Calu3 (cell line): ENCODE measurements around the gene NTNG1. TPM values are rescaled to one million over a fixed set of nuclear protein-coding genes. Genes with fewer than 3 reads are reported as not detected.

Experiments used
- BruUV-seq: library from RNA; stranded (reverse); fragments of 400-500 nt; replicated peaks from 2 replicates; lab custom pipeline; 2021; lab: Mats Ljungman, UMichigan
- CTCF ChIA-PET: fragments of 300-600 bp; sonication (Branson Sonifier 250); formaldehyde crosslinking; loops from one replicate; lab custom pipeline; 2022; ENCODE audit warnings: antibody characterized with exemption; lab: Charles Lee
- DNase-seq: peaks from one replicate; pipeline ENCODE4 v3.0.0; 2022
- H3K27ac Mint-ChIP-seq: one replicate; pipeline ENCODE4 v1.8.0; 2022; ENCODE audit warnings: mixed read lengths; ENCODE audit not compliant: unreplicated experiment
- H3K27me3 Mint-ChIP-seq: one replicate; pipeline ENCODE4 v1.8.0; 2022; ENCODE audit warnings: mixed read lengths; ENCODE audit not compliant: unreplicated experiment
- H3K36me3 Mint-ChIP-seq: one replicate; pipeline ENCODE4 v1.8.0; 2022; ENCODE audit warnings: mild to moderate bottlenecking, moderate library complexity, mixed read lengths; ENCODE audit not compliant: insufficient read depth, unreplicated experiment
- H3K4me1 Mint-ChIP-seq: one replicate; pipeline ENCODE4 v1.8.0; 2022; ENCODE audit warnings: mild to moderate bottlenecking, low read depth, mixed read lengths; ENCODE audit not compliant: unreplicated experiment
- H3K4me3 Mint-ChIP-seq: one replicate; pipeline ENCODE4 v1.8.0; 2022; ENCODE audit warnings: mild to moderate bottlenecking, low read depth, moderate library complexity, mixed read lengths; ENCODE audit not compliant: unreplicated experiment
- H3K9me3 Mint-ChIP-seq: one replicate; pipeline ENCODE4 v1.8.0; 2022; ENCODE audit warnings: low read depth, mixed read lengths; ENCODE audit not compliant: unreplicated experiment
- intact Hi-C: fragments of 100-400 bp; cut with micrococcal nuclease; formaldehyde crosslinking; loops from one replicate; pipeline ENCODE4 v1.10.0; 2022; ENCODE audit not compliant: unreplicated experiment
- total RNA-seq: library from RNA; stranded (reverse); gene quantifications from 2 replicates; pipeline ENCODE4 v1.2.3, GENCODE V29; 2022
- TF ChIP-seq, protein P1 (sequence below): fragments of 200-600 bp; IDR thresholded peaks from one replicate; pipeline ENCODE4 v1.8.0; 2022; ENCODE audit warnings: antibody characterized with exemption; ENCODE audit not compliant: unreplicated experiment

The NTNG1 gene
- total RNA-seq, 1 experiment from 2014 or later: 2.6 TPM

DNA sequence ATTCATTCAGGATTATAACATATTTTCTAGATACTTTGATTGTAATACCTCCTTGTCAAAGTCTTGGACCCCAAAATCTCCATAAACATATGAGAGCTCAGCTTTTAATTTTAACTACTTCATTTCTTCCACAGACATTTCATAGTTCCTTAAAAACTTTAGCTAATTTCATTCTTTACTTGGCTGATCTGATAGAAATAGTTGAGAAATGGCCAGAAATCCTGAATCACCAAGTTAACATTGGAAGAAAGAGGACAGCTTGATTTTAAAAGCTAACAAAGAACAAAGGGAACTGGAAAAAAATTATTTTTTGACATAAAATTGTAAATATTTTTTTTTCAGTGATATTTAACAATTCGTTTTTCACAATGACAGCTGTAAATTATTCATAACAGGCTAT, 216.5 kb downstream of the NTNG1 start:
- CTCF ChIA-PET: no interaction called here
- no peak overlapping the region for H3K4me3 Mint-ChIP-seq
- TF ChIP-seq, protein P1, sequence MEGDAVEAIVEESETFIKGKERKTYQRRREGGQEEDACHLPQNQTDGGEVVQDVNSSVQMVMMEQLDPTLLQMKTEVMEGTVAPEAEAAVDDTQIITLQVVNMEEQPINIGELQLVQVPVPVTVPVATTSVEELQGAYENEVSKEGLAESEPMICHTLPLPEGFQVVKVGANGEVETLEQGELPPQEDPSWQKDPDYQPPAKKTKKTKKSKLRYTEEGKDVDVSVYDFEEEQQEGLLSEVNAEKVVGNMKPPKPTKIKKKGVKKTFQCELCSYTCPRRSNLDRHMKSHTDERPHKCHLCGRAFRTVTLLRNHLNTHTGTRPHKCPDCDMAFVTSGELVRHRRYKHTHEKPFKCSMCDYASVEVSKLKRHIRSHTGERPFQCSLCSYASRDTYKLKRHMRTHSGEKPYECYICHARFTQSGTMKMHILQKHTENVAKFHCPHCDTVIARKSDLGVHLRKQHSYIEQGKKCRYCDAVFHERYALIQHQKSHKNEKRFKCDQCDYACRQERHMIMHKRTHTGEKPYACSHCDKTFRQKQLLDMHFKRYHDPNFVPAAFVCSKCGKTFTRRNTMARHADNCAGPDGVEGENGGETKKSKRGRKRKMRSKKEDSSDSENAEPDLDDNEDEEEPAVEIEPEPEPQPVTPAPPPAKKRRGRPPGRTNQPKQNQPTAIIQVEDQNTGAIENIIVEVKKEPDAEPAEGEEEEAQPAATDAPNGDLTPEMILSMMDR: no peak
- peaks cover 2% of the 10 kb centered on the region for H3K9me3 Mint-ChIP-seq
- no peaks in the 10 kb centered on the region for H3K36me3 Mint-ChIP-seq
- no peaks in the 10 kb centered on the region for H3K4me1 Mint-ChIP-seq
- H3K27ac Mint-ChIP-seq: no peak overlapping the region
- no TSS peak for BruUV-seq
- no peak for DNase-seq
- intact Hi-C loops: no loop called here
- H3K27me3 Mint-ChIP-seq: no peaks in the 10 kb centered on the region

DNA sequence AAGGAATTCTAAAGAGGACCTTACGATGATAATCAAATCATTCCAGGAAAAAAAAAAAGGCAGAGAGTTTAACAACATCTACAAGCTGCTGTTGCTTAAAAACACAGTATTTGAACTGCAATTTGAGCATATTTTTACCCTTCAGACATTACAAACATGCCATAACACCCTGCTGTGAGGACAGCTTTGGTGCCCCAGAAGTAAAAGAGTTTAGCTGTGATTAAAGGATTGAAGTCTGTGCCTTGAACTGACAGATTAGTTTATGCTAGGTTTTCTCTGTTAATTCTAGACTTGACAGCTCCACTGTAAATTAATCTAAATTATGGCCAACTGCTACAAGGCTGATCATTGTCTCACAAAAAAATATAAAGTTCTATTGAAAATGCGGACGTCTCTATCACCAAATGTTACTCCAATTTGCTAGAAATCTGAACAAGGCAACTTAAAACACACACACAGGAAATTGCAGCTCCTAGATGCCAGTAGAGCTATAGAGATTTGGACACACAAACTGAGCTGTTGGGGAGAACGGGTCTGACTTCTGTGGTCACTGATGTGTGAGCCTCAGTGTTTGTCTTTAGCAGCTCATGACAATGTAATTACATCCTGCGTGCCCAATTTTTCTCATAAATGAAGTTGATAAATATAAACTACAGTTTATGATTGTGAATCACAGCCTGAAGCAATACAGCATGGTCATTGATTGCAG, 217.9 kb downstream of the NTNG1 start:
- Mint-ChIP-seq H3K27me3 (no peaks in the 10 kb centered on the region), H3K36me3 (no peaks in the 10 kb centered on the region), H3K4me1 (no peaks in the 10 kb centered on the region), H3K9me3 (no peaks in the 10 kb centered on the region), H3K4me3 (no peak overlapping the region), H3K27ac (no peak overlapping the region)
- CTCF ChIA-PET: no interaction called here
- BruUV-seq: no TSS peak
- TF ChIP-seq, protein P1: no peak
- no peak for DNase-seq
- intact Hi-C loops: no loop called here

DNA sequence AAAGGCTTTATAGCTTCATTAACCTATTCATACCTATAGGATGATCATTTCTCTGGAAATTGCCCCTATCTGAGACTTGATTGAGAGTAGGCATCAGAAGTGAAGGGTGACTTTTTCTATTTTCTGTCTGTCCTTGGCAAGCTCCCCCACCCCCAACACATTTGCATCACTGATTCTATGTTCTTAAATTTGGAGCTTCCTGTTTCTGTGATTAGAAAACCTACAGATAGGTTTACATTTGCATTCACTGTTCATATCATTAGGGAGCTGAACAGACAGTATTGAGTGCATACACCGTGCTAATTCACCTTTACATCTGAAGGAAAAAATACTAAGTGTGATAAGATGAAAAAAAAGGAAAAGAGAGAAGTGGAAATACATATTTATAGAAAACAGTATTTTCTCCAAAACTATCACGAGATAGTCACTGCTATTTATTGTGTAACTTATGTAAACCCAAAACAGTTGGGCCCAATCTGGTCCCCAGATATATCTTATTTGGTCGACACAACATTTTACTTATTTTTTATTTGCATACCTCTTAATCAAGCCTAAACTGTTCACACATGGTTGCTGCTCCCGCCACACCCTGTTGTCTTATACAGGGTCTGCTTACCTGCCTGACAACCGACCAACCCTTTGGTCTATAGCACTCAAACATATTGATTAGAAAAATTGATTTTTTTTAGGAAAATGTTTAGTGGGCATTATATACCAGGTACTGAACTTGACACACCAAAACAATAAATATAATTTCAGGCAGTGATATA, 218.8 kb downstream of the NTNG1 start:
- Mint-ChIP-seq H3K9me3 (no peaks in the 10 kb centered on the region), H3K36me3 (no peaks in the 10 kb centered on the region), H3K4me3 (no peak overlapping the region), H3K27ac (no peak overlapping the region), H3K27me3 (no peaks in the 10 kb centered on the region), H3K4me1 (no peaks in the 10 kb centered on the region)
- no TSS peak for BruUV-seq
- CTCF ChIA-PET: no interaction called here
- intact Hi-C loops: no loop called here
- TF ChIP-seq, protein P1: no peak
- DNase-seq: no peak

DNA sequence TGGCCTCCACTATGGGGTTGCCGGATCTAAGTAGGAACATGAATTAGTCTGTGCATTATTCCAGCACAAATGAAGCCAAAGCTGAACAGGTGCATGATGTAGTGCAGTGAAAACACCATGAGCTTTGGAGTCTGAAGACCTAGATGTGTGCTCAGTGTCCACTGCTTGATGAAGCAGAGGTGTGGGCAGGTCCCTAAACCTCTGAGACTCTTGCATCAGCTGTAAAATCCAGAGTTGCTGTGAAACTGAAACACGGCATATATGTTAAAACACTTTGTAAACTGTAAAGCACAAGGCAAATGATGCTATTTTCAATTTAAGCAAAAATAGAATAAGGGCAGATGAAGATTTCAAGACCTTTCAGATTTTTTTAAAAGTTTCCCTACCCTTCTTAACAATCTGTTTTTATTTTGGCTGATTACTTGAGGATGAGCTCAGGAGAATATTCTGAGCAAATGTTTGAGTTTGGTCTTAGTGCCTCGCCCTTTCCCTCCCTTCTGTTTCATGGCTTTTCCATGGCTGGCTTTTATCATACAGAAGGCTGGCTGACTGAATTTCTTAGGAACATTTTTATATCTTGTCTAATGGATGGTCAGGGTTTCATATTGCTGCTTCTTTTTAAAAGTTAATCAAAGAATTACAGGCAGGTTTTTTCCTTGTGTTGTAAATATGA, 221.8 kb downstream of the NTNG1 start:
- Mint-ChIP-seq H3K27me3 (no peaks in the 10 kb centered on the region), H3K9me3 (no peaks in the 10 kb centered on the region), H3K36me3 (no peaks in the 10 kb centered on the region), H3K4me3 (no peak overlapping the region), H3K4me1 (no peaks in the 10 kb centered on the region), H3K27ac (no peak overlapping the region)
- CTCF ChIA-PET: no interaction called here
- TF ChIP-seq, protein P1: no peak
- intact Hi-C loops: no loop called here
- BruUV-seq: no TSS peak
- no peak for DNase-seq
